GM12864 (cell line): Measurements from ENCODE around the gene GFER.

Experiments used
- DNase-seq: peaks from one replicate; pipeline ENCODE4 v3.0.0-alpha.2; 2011; ENCODE audit warnings: low read depth
- H3K4me3 ChIP-seq: 2 replicates; pipeline ENCODE4 v1.5.1; 2011; ENCODE audit warnings: mild to moderate bottlenecking, low read depth, low read length, control low read depth
- TF ChIP-seq, protein P1 (sequence below): IDR thresholded peaks from 2 replicates; pipeline ENCODE4 v1.5.1; 2011; ENCODE audit warnings: low read depth, mild to moderate bottlenecking, moderate library complexity, low read length, control low read depth, inconsistent platforms; ENCODE audit errors: missing control alignments

GFER gene

DNA sequence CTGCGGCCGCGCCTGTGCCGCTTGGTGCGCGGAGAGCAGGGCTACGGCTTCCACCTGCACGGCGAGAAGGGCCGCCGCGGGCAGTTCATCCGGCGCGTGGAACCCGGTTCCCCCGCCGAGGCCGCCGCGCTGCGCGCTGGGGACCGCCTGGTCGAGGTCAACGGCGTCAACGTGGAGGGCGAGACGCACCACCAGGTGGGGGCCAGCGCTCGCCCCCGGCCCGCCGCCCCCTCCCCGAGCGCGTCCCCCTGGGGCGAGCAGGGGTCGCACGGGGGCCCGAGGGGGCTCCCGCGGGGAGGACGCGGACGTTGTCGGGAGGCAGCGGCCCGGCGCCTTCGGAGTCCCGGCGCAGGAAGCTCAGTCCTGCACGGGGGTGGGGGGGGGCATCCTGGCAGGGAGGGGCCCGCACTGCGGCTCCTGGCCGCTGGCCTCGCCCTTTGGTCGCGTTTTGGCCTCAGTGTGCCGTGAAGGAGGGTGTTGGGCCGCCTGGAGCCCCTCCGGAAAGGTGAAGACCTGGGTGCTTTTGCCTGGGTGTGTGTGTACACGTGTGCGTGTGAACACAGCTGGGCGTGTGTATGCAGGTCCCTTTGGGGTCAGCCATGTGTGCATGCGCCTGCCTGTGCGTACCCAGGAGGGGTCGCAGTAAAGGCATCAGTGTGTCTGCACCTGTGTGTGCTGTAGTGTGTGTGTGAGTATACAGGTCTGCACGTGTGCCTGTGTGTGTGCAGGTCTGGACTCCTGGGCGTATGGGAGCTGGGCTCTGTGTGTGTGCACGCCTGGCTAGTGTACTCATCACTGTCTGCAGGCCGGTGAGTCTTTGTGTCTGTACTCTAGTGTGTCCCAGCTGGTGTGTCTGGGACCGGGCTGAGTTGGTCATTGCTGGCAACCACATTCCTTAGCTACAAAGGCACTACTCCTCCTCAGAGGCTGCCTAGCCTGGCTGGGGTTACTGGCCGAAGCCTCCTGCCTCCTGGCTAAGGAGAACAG is 43.3 kb downstream of the GFER start:
- no peak for DNase-seq
- TF ChIP-seq, protein P1, sequence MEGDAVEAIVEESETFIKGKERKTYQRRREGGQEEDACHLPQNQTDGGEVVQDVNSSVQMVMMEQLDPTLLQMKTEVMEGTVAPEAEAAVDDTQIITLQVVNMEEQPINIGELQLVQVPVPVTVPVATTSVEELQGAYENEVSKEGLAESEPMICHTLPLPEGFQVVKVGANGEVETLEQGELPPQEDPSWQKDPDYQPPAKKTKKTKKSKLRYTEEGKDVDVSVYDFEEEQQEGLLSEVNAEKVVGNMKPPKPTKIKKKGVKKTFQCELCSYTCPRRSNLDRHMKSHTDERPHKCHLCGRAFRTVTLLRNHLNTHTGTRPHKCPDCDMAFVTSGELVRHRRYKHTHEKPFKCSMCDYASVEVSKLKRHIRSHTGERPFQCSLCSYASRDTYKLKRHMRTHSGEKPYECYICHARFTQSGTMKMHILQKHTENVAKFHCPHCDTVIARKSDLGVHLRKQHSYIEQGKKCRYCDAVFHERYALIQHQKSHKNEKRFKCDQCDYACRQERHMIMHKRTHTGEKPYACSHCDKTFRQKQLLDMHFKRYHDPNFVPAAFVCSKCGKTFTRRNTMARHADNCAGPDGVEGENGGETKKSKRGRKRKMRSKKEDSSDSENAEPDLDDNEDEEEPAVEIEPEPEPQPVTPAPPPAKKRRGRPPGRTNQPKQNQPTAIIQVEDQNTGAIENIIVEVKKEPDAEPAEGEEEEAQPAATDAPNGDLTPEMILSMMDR, result no peak
- no peak overlapping the region for H3K4me3 ChIP-seq

DNA sequence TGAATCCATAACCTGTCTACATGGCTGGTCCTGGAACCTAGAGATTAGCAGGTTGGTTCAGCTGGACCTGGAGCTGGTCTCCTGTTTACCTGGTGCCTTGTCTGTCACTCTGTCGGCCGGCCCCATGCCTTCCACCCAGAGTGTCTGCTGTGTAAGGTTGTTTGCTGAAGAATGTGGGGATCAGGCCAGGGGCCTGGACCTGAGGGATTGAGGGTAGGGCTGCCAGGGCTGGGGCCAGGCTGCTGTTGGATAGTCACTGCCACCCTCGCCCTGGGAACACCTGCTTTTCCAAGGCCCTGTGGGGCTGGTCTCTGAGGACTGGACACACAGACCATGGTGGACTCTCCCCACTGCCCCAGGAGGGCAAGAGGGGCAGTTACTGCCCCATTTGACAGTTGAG is 44.2 kb downstream of the GFER start:
- H3K4me3 ChIP-seq, result no peak overlapping the region
- no peak for DNase-seq
- TF ChIP-seq, protein P1, result no peak

DNA sequence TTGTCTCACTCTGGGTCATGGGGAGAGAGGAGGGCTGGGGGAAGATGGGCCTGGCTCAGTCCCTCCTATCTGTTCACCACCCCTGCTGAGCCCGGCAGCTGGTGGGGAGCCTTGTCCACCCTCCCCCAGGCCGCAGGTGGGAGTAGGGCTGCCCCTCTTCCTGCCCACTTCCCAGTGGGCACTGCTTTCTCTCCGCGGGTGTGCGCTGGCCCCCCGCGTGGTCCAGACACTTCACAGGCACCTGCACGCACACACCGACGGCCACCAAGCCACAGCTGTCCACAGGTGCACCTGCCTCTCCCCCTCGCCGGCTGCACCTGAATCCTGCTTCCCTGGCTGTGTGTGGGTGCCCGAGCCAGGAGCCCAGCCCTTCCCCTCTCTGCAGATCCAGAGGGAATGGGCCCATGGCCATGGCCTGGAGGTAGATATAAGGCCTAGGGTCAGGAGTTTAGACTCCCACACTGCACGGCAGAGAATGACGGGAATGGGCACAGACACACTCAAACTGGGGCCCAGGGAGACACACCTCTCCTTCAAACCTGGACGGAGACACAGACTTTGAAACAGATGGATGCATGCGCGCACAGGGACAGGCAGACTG is 44.7 kb downstream of the GFER start:
- DNase-seq, result no peak
- TF ChIP-seq, protein P1, result no peak
- no peak overlapping the region for H3K4me3 ChIP-seq

DNA sequence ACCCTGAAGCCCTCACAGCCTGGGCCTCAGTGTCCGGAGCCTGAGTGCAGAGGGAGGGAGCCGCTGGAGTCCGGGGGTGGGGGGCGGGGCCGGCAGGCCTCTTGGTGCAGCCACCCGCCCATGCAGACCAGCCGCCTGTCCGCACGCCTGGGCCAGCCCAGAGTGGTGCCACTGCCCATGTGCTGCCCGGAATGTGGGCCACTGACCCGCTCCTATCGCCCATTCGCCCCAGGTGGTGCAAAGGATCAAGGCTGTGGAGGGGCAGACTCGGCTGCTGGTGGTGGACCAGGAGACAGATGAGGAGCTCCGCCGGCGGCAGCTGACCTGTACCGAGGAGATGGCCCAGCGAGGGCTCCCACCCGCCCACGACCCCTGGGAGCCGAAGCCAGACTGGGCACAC is 45.4 kb downstream of the GFER start:
- TF ChIP-seq, protein P1, result no peak
- DNase-seq, result no peak
- no peak overlapping the region for H3K4me3 ChIP-seq

DNA sequence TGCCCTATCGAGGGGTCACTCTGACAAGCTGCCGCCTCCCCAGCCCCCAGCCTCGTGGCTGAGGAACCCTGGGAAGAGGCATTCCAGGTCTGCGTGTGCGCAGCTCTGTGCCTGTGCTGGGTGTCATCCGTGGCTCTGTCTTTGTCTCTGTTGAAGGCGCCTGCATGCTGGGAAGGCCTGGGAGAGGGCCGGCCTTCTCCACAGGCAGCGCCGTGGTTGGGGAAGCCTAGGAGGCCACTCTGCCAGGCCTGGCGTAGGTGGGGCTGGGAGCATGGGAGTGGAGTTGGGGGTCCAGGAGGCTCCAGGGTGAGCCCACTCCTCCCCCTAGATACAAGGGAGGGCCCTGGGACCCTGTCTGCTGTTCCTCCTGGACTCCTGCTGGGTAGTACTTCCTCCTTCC is 46.0 kb downstream of the GFER start:
- H3K4me3 ChIP-seq, result no peak overlapping the region
- no peak for DNase-seq
- TF ChIP-seq, protein P1, result no peak

DNA sequence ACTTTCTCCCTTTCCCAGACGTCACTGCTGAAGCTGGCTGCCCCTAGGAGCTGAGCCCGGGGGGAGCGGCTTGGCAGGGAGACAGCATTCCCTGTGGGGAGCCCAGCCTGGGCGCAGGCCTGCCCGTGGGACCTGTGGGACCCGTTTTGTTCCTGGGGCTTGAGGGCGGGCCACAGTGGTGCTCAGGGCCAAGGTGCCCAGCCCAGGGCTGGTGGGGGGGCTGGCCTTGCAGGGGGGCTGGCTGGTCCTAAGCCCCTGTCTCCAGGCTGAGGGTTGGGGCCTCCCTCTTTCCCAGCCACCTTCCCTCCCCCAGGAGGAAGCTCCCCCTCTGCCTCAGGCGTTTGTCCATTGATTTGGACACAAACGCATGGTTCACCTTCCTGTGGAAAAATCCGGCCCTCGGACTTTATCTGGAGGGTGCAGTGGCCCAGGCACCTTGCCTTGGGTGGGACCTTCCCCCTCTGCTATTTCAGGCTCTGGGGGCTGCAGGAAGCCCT is 47.1 kb downstream of the GFER start:
- TF ChIP-seq, protein P1, result no peak
- no peak for DNase-seq
- no peak overlapping the region for H3K4me3 ChIP-seq
